Measurements from ENCODE around the gene PINK1. TPM values are rescaled to one million over a fixed set of nuclear protein-coding genes. Genes with fewer than 3 reads are reported as not detected.
"Not testable (repeated sequence)": the region's sequence is repeated elsewhere in the genome, so short reads cannot be mapped to it uniquely, and the experiment has no call there.

Gene PINK1
- total RNA-seq, 3 donors from 2014 or later (not counting 1 experiment from before 2014, with no cell fraction given), result 10.8 to 16.2 (median 15.0) TPM

DNA sequence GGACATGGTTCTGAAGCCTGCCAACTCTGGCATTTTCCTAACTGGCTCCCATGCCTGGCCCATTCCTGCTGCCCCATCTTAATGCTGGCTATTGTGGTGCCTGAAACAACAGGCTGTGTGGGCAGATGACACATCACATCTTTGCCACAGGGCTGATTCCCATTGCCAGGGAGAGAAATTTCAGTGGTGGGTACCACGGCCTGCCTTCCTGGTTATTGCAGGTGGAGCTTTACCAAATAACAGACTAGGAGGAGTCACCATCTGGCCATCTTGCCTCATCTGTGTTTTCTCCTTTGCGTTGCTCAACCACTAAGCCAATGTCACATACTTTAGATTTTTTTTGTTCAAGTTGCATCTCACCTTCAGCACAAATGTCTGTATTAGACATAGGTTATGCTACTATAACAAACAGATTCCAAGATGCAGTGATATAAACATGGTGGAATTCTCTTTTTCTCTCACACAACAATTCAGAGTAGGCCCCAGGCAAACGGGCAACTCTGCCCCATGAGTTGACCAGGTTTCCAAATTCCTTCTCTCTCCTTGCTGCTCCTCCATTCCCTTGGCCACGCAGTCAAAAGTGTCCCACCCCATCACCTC, 30.3 kb upstream of the PINK1 start:
- Mint-ChIP-seq H3K36me3 (no peaks in the 10 kb centered on the region), H3K4me1 (no peaks in the 10 kb centered on the region), H3K9me3 (no peaks in the 10 kb centered on the region), H3K27ac (no peak overlapping the region), H3K27me3 (ENCODE audit: low read depth in 2 of 2) (peaks cover 7 to 14% of the 10 kb centered on the region in 2 donors), H3K4me3 (no peak overlapping the region)
- ATAC-seq, result no peak
- H3K9me3 ChIP-seq (ENCODE audit: control insufficient read depth, insufficient read depth, low read length), result no peaks in the 10 kb centered on the region
- intact Hi-C loops (cut with micrococcal nuclease), result no loop called here
- H3K27ac ChIP-seq (ENCODE audit: low read length), result no peak overlapping the region
- no peak overlapping the region for H3K4me3 ChIP-seq (ENCODE audit: low read length)
- H3K4me1 ChIP-seq (ENCODE audit: control insufficient read depth, insufficient read depth, low read length), result no peaks in the 10 kb centered on the region
- H3K36me3 ChIP-seq (ENCODE audit: control insufficient read depth, insufficient read depth, low read length), result no peaks in the 10 kb centered on the region
- H3K27me3 ChIP-seq (ENCODE audit: control insufficient read depth, insufficient read depth, low read length), result no peaks in the 10 kb centered on the region
- TF ChIP-seq CTCF (IDR thresholded peaks at IDR 0.05), result no peak
- 85% methylated on average over 3 of the region's 4 CpGs for WGBS (ENCODE audit: insufficient coverage)
- no peak for DNase-seq

- TF ChIP-seq CTCF (IDR thresholded peaks at IDR 0.05), result no peak
- Mint-ChIP-seq H3K27me3 (ENCODE audit: low read depth in 2 of 2) (peaks cover 5 to 10% of the 10 kb centered on the region in 2 donors), H3K4me3 (no peak overlapping the region), H3K27ac (no peak overlapping the region), H3K9me3 (no peaks in the 10 kb centered on the region), H3K36me3 (no peaks in the 10 kb centered on the region), H3K4me1 (no peaks in the 10 kb centered on the region)
- Histone ChIP-seq H3K4me3 (ENCODE audit: low read length) (no peak overlapping the region), H3K27ac (ENCODE audit: low read length) (no peak overlapping the region), H3K36me3 (ENCODE audit: control insufficient read depth, insufficient read depth, low read length) (no peaks in the 10 kb centered on the region), H3K9me3 (ENCODE audit: control insufficient read depth, insufficient read depth, low read length) (no peaks in the 10 kb centered on the region), H3K4me1 (ENCODE audit: control insufficient read depth, insufficient read depth, low read length) (no peaks in the 10 kb centered on the region), H3K27me3 (ENCODE audit: control insufficient read depth, insufficient read depth, low read length) (no peaks in the 10 kb centered on the region)
- intact Hi-C loops (cut with micrococcal nuclease), result no loop called here
- no peak for DNase-seq
- ATAC-seq, result peak in 1 of 3 donors; percentile 43
- WGBS (ENCODE audit: insufficient coverage), result 85% methylated on average over 9 of the region's 9 CpGs
Observed at GRCh38 chr1:20603504-20604464, 29.5 kb upstream of the PINK1 start.

DNA sequence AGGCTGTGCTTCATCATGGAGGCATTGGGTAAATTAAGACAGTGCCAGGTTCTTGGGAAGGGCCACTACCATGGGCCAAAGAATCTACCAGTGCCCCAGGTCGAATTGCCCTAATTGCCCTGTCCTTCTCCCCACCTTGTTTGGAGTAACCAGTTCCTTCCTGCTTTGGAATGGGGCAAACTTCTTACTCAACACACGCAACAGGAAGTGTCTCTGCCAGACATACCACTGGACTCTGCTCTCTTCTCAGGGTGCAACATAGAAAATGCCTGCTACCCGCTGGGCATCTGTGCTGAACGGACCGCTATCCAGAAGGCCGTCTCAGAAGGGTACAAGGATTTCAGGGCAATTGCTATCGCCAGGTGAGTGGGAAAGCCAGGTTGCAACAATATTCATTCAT, 28.6 kb upstream of the PINK1 start:
- DNase-seq, result no peak
- Mint-ChIP-seq H3K27ac (no peak overlapping the region), H3K9me3 (no peaks in the 10 kb centered on the region), H3K4me1 (no peaks in the 10 kb centered on the region), H3K36me3 (no peaks in the 10 kb centered on the region), H3K4me3 (no peak overlapping the region), H3K27me3 (ENCODE audit: low read depth in 2 of 2) (peaks cover 3 to 5% of the 10 kb centered on the region in 2 donors)
- TF ChIP-seq CTCF (IDR thresholded peaks at IDR 0.05), result no peak
- H3K27me3 ChIP-seq (ENCODE audit: control insufficient read depth, insufficient read depth, low read length), result no peaks in the 10 kb centered on the region
- H3K27ac ChIP-seq (ENCODE audit: low read length), result no peak overlapping the region
- H3K9me3 ChIP-seq (ENCODE audit: control insufficient read depth, insufficient read depth, low read length), result no peaks in the 10 kb centered on the region
- 77% methylated on average over 7 of the region's 7 CpGs for WGBS (ENCODE audit: insufficient coverage)
- intact Hi-C loops (cut with micrococcal nuclease), result no loop called here
- no peak for ATAC-seq
- no peaks in the 10 kb centered on the region for H3K36me3 ChIP-seq (ENCODE audit: control insufficient read depth, insufficient read depth, low read length)
- H3K4me1 ChIP-seq (ENCODE audit: control insufficient read depth, insufficient read depth, low read length), result no peaks in the 10 kb centered on the region
- H3K4me3 ChIP-seq (ENCODE audit: low read length), result no peak overlapping the region

GRCh38 chr1:20606801-20607570, 26.3 kb upstream of the PINK1 start:
- H3K36me3 ChIP-seq (ENCODE audit: control insufficient read depth, insufficient read depth, low read length); H3K4me1 ChIP-seq (ENCODE audit: control insufficient read depth, insufficient read depth, low read length); H3K4me3 ChIP-seq (ENCODE audit: low read length); H3K4me1 Mint-ChIP-seq; H3K36me3 Mint-ChIP-seq; DNase-seq; H3K27ac ChIP-seq (ENCODE audit: low read length); H3K27ac Mint-ChIP-seq; H3K9me3 ChIP-seq (ENCODE audit: control insufficient read depth, insufficient read depth, low read length); H3K27me3 ChIP-seq (ENCODE audit: control insufficient read depth, insufficient read depth, low read length); ATAC-seq; H3K9me3 Mint-ChIP-seq; intact Hi-C loops (cut with micrococcal nuclease); H3K27me3 Mint-ChIP-seq (ENCODE audit: low read depth in 2 of 2); H3K4me3 Mint-ChIP-seq: not testable (repeated sequence)
- WGBS (ENCODE audit: insufficient coverage), result 87% methylated on average over 3 of the region's 7 CpGs
